ENCODE measurements around the gene PPA2.

PPA2 gene

GRCh38 chr4:105361053-105361452 lies 112.8 kb downstream of the PPA2 start:
- H3K27me3 ChIP-seq (ENCODE audit: control insufficient read depth in 2 of 2, insufficient read depth in 2 of 2, low read length in 2 of 2): no peaks in the 10 kb centered on the region
- H3K4me1 ChIP-seq (ENCODE audit: control insufficient read depth in 2 of 2, insufficient read depth in 2 of 2, low read length in 2 of 2): no peaks in the 10 kb centered on the region
- H3K9me3 ChIP-seq (ENCODE audit: control insufficient read depth in 2 of 2, low read length in 2 of 2): no peaks in the 10 kb centered on the region
- H3K4me3 ChIP-seq (ENCODE audit: low read length in 2 of 2): no peak overlapping the region
- no peak overlapping the region for H3K9ac ChIP-seq (ENCODE audit: low read depth in 1 of 2, low read length in 2 of 2)
- no peak overlapping the region for H3K27ac ChIP-seq (ENCODE audit: low read depth in 2 of 2, low read length in 2 of 2)
- peaks cover 2% of the 10 kb centered on the region in 2 donors for H3K36me3 ChIP-seq (ENCODE audit: control insufficient read depth in 2 of 2, insufficient read depth in 2 of 2, low read length in 2 of 2)

DNA sequence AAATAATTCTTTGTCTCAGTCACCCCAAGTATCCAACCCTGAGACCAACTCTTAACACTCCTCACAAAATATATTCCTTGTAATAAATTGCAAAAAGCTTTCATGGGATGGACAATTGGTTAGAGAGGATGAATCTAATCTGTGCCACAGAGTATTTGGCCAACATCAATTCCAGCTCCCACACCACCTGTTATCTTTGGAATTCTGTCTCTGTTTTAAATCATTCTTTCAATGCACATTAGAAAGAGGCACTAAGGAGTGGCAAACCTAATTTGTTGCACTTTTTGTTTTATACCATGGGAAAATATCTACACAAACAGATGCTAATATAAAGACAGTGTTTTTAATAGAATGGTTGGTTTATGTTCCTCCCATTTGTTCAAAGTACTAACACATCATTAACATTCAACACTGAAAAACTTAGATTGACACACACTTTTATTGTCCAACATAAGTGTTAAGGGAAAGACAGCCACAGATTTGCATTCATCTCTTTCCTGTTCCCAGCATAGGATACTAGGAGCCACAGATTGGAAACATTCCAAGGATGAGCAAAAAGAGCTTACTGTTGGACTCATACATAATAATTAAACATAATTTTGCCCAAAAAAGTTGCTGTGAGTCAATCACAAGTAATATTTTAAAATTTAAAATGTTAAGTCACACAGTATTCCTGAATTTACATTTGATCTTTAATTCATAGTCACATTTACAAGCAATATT lies 116.4 kb downstream of the PPA2 start:
- H3K36me3 ChIP-seq (ENCODE audit: control insufficient read depth in 2 of 2, insufficient read depth in 2 of 2, low read length in 2 of 2): no peaks in the 10 kb centered on the region
- no peak overlapping the region for H3K27ac ChIP-seq (ENCODE audit: low read depth in 2 of 2, low read length in 2 of 2)
- no peak overlapping the region for H3K4me3 ChIP-seq (ENCODE audit: low read length in 2 of 2)

DNA sequence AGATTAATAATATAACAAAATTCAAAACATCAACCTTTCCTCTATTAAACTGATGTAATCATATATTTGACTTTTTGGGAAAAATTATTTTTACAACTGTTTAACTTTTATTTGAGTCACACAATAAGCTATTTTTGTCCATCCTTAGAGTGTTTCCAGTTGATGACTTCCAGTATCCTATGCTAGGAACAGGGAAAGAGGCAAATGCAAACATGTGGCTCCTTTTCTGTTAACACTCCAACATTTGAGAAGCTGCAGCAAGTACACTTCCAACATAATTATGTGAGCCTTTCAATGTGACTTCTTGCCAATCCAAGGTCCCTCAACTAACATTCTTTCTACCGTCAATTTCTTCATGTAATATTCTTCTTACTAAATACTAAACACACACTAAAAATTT lies 117.7 kb downstream of the PPA2 start:
- H3K9me3 ChIP-seq (ENCODE audit: control insufficient read depth in 2 of 2, low read length in 2 of 2): no peaks in the 10 kb centered on the region
- H3K27me3 ChIP-seq (ENCODE audit: control insufficient read depth in 2 of 2, insufficient read depth in 2 of 2, low read length in 2 of 2): no peaks in the 10 kb centered on the region
- H3K4me3 ChIP-seq (ENCODE audit: low read length in 2 of 2): no peak overlapping the region
- H3K4me1 ChIP-seq (ENCODE audit: control insufficient read depth in 2 of 2, insufficient read depth in 2 of 2, low read length in 2 of 2): no peaks in the 10 kb centered on the region
- no peak overlapping the region for H3K27ac ChIP-seq (ENCODE audit: low read depth in 2 of 2, low read length in 2 of 2)
- no peak overlapping the region for H3K9ac ChIP-seq (ENCODE audit: low read depth in 1 of 2, low read length in 2 of 2)
- no peaks in the 10 kb centered on the region for H3K36me3 ChIP-seq (ENCODE audit: control insufficient read depth in 2 of 2, insufficient read depth in 2 of 2, low read length in 2 of 2)

More for the DNA sequence above, 116.4 kb downstream of the PPA2 start:
- H3K27me3 ChIP-seq (ENCODE audit: control insufficient read depth in 2 of 2, insufficient read depth in 2 of 2, low read length in 2 of 2): no peaks in the 10 kb centered on the region
- no peaks in the 10 kb centered on the region for H3K4me1 ChIP-seq (ENCODE audit: control insufficient read depth in 2 of 2, insufficient read depth in 2 of 2, low read length in 2 of 2)
- no peak overlapping the region for H3K9ac ChIP-seq (ENCODE audit: low read depth in 1 of 2, low read length in 2 of 2)
- H3K9me3 ChIP-seq (ENCODE audit: control insufficient read depth in 2 of 2, low read length in 2 of 2): no peaks in the 10 kb centered on the region

DNA sequence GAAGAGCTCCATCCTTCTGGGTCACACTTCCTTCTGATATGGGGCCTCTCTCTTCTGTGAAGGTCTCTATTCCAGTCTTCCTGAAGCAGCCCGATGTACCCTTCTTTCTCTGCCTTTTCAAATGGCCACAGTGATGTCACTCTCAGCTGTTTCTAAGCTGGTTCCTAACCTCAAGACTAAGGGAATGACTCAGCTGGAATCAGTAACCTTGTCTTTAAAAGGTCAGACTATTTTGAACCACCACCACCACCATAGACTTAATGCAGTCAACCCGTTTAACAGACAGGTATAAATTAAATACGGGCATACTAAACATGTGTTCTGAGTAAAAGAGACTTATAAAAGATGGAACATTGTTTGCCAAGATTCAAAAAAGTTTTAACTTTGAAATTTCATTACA lies 121.0 kb downstream of the PPA2 start:
- Histone ChIP-seq H3K27ac (ENCODE audit: low read depth in 2 of 2, low read length in 2 of 2) (no peak overlapping the region), H3K36me3 (ENCODE audit: control insufficient read depth in 2 of 2, insufficient read depth in 2 of 2, low read length in 2 of 2) (no peaks in the 10 kb centered on the region), H3K9me3 (ENCODE audit: control insufficient read depth in 2 of 2, low read length in 2 of 2) (no peaks in the 10 kb centered on the region), H3K9ac (ENCODE audit: low read depth in 1 of 2, low read length in 2 of 2) (no peak overlapping the region), H3K4me3 (ENCODE audit: low read length in 2 of 2) (no peak overlapping the region), H3K27me3 (ENCODE audit: control insufficient read depth in 2 of 2, insufficient read depth in 2 of 2, low read length in 2 of 2) (no peaks in the 10 kb centered on the region), H3K4me1 (ENCODE audit: control insufficient read depth in 2 of 2, insufficient read depth in 2 of 2, low read length in 2 of 2) (no peaks in the 10 kb centered on the region)

GRCh38 chr4:105351861-105352260 lies 122.0 kb downstream of the PPA2 start:
- no peaks in the 10 kb centered on the region for H3K4me1 ChIP-seq (ENCODE audit: control insufficient read depth in 2 of 2, insufficient read depth in 2 of 2, low read length in 2 of 2)
- no peaks in the 10 kb centered on the region for H3K9me3 ChIP-seq (ENCODE audit: control insufficient read depth in 2 of 2, low read length in 2 of 2)
- H3K36me3 ChIP-seq (ENCODE audit: control insufficient read depth in 2 of 2, insufficient read depth in 2 of 2, low read length in 2 of 2): no peaks in the 10 kb centered on the region
- H3K4me3 ChIP-seq (ENCODE audit: low read length in 2 of 2): no peak overlapping the region
- no peaks in the 10 kb centered on the region for H3K27me3 ChIP-seq (ENCODE audit: control insufficient read depth in 2 of 2, insufficient read depth in 2 of 2, low read length in 2 of 2)
- no peak overlapping the region for H3K9ac ChIP-seq (ENCODE audit: low read depth in 1 of 2, low read length in 2 of 2)
- H3K27ac ChIP-seq (ENCODE audit: low read depth in 2 of 2, low read length in 2 of 2): no peak overlapping the region

- H3K9me3 ChIP-seq (ENCODE audit: control insufficient read depth in 2 of 2, low read length in 2 of 2): no peaks in the 10 kb centered on the region
- H3K4me1 ChIP-seq (ENCODE audit: control insufficient read depth in 2 of 2, insufficient read depth in 2 of 2, low read length in 2 of 2): no peaks in the 10 kb centered on the region
- H3K9ac ChIP-seq (ENCODE audit: low read depth in 1 of 2, low read length in 2 of 2): no peak overlapping the region
- H3K27ac ChIP-seq (ENCODE audit: low read depth in 2 of 2, low read length in 2 of 2): no peak overlapping the region
- no peaks in the 10 kb centered on the region for H3K27me3 ChIP-seq (ENCODE audit: control insufficient read depth in 2 of 2, insufficient read depth in 2 of 2, low read length in 2 of 2)
- no peaks in the 10 kb centered on the region for H3K36me3 ChIP-seq (ENCODE audit: control insufficient read depth in 2 of 2, insufficient read depth in 2 of 2, low read length in 2 of 2)
- H3K4me3 ChIP-seq (ENCODE audit: low read length in 2 of 2): no peak overlapping the region
Observed at GRCh38 chr4:105350859-105351490, 122.9 kb downstream of the PPA2 start.

DNA sequence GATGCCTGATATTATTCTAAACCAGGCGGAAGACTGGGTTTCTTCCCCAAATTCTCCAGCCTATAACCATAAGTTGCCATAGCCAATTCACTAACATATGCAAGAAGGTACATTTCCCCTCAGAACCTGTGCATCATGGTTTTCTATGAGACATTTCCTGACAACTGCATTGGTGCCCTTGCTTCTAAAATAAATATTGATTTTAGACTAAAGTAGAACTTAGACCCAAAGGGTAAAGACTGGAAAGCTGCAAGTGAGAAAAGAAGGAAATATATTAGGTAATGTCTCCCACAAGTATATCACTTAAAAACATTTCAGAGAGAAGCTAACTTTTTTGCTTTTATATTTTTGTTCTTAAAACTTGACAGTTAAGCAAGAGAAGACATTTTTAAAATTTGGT lies 125.1 kb downstream of the PPA2 start:
- H3K4me3 ChIP-seq (ENCODE audit: low read length in 2 of 2): no peak overlapping the region
- H3K27ac ChIP-seq (ENCODE audit: low read depth in 2 of 2, low read length in 2 of 2): no peak overlapping the region
- H3K27me3 ChIP-seq (ENCODE audit: control insufficient read depth in 2 of 2, insufficient read depth in 2 of 2, low read length in 2 of 2): no peaks in the 10 kb centered on the region
- no peaks in the 10 kb centered on the region for H3K4me1 ChIP-seq (ENCODE audit: control insufficient read depth in 2 of 2, insufficient read depth in 2 of 2, low read length in 2 of 2)
- H3K9me3 ChIP-seq (ENCODE audit: control insufficient read depth in 2 of 2, low read length in 2 of 2): no peaks in the 10 kb centered on the region
- H3K9ac ChIP-seq (ENCODE audit: low read depth in 1 of 2, low read length in 2 of 2): no peak overlapping the region
- no peaks in the 10 kb centered on the region for H3K36me3 ChIP-seq (ENCODE audit: control insufficient read depth in 2 of 2, insufficient read depth in 2 of 2, low read length in 2 of 2)

DNA sequence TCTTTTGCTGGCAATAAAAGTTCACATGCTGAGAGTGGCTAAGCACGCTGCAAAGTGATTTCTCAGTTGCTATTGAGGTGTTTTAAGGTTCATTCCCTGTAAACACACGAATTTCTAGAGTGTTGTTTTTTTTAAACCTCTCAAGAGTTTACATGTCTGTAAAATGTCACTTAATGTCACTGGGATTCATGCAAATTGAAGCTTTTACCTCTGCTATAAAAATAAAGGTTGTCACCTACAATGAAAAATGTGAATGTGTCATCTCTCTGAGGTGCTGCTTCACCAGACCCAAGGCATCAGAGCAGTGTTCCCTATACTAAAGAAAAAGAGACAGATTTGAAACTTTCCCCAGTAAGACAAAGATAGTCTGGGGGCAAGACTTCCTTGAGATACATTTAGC lies 127.0 kb downstream of the PPA2 start:
- H3K36me3 ChIP-seq (ENCODE audit: control insufficient read depth in 2 of 2, insufficient read depth in 2 of 2, low read length in 2 of 2): no peaks in the 10 kb centered on the region
- no peak overlapping the region for H3K9ac ChIP-seq (ENCODE audit: low read depth in 1 of 2, low read length in 2 of 2)
- H3K27me3 ChIP-seq (ENCODE audit: control insufficient read depth in 2 of 2, insufficient read depth in 2 of 2, low read length in 2 of 2): no peaks in the 10 kb centered on the region

GRCh38 chr4:105345838-105346237 lies 128.0 kb downstream of the PPA2 start:
- no peaks in the 10 kb centered on the region for H3K36me3 ChIP-seq (ENCODE audit: control insufficient read depth in 2 of 2, insufficient read depth in 2 of 2, low read length in 2 of 2)
- H3K4me3 ChIP-seq (ENCODE audit: low read length in 2 of 2): no peak overlapping the region
- no peaks in the 10 kb centered on the region for H3K27me3 ChIP-seq (ENCODE audit: control insufficient read depth in 2 of 2, insufficient read depth in 2 of 2, low read length in 2 of 2)
- H3K27ac ChIP-seq (ENCODE audit: low read depth in 2 of 2, low read length in 2 of 2): no peak overlapping the region
- no peaks in the 10 kb centered on the region for H3K4me1 ChIP-seq (ENCODE audit: control insufficient read depth in 2 of 2, insufficient read depth in 2 of 2, low read length in 2 of 2)
- H3K9me3 ChIP-seq (ENCODE audit: control insufficient read depth in 2 of 2, low read length in 2 of 2): no peaks in the 10 kb centered on the region
- no peak overlapping the region for H3K9ac ChIP-seq (ENCODE audit: low read depth in 1 of 2, low read length in 2 of 2)

More for the DNA sequence above, 127.0 kb downstream of the PPA2 start:
- no peak overlapping the region for H3K4me3 ChIP-seq (ENCODE audit: low read length in 2 of 2)
- no peaks in the 10 kb centered on the region for H3K9me3 ChIP-seq (ENCODE audit: control insufficient read depth in 2 of 2, low read length in 2 of 2)
- no peak overlapping the region for H3K27ac ChIP-seq (ENCODE audit: low read depth in 2 of 2, low read length in 2 of 2)
- no peaks in the 10 kb centered on the region for H3K4me1 ChIP-seq (ENCODE audit: control insufficient read depth in 2 of 2, insufficient read depth in 2 of 2, low read length in 2 of 2)

GRCh38 chr4:105345358-105345757 lies 128.5 kb downstream of the PPA2 start:
- H3K9ac ChIP-seq (ENCODE audit: low read depth in 1 of 2, low read length in 2 of 2): no peak overlapping the region
- H3K4me1 ChIP-seq (ENCODE audit: control insufficient read depth in 2 of 2, insufficient read depth in 2 of 2, low read length in 2 of 2): no peaks in the 10 kb centered on the region
- H3K36me3 ChIP-seq (ENCODE audit: control insufficient read depth in 2 of 2, insufficient read depth in 2 of 2, low read length in 2 of 2): no peaks in the 10 kb centered on the region
- no peak overlapping the region for H3K27ac ChIP-seq (ENCODE audit: low read depth in 2 of 2, low read length in 2 of 2)
- H3K9me3 ChIP-seq (ENCODE audit: control insufficient read depth in 2 of 2, low read length in 2 of 2): no peaks in the 10 kb centered on the region
- no peak overlapping the region for H3K4me3 ChIP-seq (ENCODE audit: low read length in 2 of 2)
- no peaks in the 10 kb centered on the region for H3K27me3 ChIP-seq (ENCODE audit: control insufficient read depth in 2 of 2, insufficient read depth in 2 of 2, low read length in 2 of 2)
